Measurements from ENCODE around the gene HAUS7.

DNA sequence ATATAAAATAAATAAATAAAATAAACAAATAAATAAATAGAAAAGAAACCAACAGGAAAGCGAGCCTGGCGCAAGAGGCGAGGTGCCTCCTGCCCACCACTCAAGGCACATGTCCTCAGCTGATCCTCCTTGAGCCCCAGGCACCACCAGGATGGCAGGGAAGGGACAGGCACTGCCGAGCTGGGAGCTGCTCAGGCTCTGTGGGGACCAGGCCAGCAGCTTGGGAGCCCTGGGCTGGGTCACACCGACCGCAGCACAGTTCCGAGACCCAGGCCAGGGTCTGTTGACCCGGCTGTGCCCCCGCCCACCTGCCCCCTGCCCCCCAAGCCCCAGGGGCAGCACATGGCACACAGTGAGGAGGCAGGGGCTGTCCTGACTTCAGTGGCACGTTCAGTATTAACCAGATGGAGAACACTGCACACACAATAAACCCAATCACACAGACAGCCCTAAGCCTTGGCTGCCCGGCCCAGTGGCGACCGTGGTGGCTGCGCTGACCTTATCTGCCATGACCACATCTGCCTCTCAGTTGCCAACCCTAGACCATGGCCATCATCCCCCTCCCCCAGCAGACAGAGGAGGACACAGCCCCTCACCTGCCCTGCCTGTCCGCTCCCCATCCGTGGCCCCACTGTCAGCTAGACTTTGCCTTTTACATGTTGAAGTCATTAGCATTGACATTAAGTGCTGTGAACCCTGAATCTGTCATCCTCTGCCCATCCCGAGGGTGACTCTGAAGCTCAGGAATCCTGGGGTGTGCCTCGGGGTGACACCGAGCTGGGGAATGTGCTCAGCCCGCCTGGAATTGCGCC, 21.6 kb downstream of the HAUS7 start:
- TF ChIP-seq POLR2A (IDR thresholded peaks at IDR 0.05) (no peak), CTCF (IDR thresholded peaks at IDR 0.05) (no peak), EP300 (IDR thresholded peaks at IDR 0.05) (no peak)
